GM19324 (cell line): Measurements from ENCODE around the gene NATD1.
A peak's percentile ranks its signal among the peaks of the same experiment; 100 is the strongest.

Experiments used
- ATAC-seq: cut with Tn5 transposase; IDR thresholded peaks from one replicate; pipeline ENCODE4 v1.9.1; 2021; ENCODE audit warnings: mild to moderate bottlenecking, moderate library complexity; ENCODE audit not compliant: unreplicated experiment, low FRiP score

Gene NATD1

DNA sequence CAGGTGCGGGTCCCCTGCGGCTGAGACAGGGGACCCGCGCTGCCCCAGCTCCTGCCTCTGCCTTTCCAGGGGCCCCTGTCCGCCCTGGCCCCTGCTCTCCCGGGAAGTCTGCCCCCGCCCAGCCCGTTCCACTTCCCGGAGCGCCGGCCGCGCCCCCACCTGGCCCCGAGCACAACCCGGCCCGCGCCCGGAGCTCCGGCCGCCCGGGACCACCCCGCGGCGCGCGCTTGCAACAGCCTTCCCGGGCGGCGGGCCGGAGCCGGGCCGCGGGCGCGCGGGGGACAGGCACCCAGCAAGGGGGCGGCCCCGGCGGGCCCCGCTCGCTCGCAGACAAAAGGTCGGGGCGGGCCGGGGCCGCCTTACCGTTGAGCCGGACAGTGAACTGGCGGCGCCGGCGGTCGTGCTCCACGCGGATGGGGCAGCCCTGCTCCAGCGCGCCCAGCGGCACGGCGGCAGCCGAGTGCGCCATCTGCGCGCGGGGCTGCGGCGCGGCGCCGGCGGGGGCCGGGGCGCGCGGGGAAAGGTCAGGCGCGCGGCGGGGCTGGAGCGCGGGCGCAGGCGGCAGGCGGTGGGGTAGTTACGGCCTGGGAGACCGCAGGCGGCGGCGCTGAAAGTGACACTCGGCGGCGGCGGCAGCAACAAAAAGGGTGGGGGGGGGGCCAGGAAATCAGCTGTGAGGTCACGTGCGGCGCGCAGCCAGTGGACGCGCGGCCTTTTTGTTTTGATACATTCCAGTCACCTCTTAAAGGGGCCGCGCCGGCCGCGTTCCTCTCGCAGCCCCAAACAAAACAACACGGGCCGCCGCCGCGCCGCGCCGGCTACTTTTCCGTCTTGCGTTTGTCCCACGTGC is at the start of gene NATD1:
TSS of gene NATD1 (minus strand) at position 615 of the 850 bp plus-strand sequence. CDS start at position 469, 146 bp downstream.
- ATAC-seq, result peak; percentile 61

GRCh38 chr17:21301593-21302550 is 48.7 kb upstream of the NATD1 start:
- ATAC-seq, result no peak

GRCh38 chr17:21300601-21301571 is 47.7 kb upstream of the NATD1 start:
- ATAC-seq, result no peak

DNA sequence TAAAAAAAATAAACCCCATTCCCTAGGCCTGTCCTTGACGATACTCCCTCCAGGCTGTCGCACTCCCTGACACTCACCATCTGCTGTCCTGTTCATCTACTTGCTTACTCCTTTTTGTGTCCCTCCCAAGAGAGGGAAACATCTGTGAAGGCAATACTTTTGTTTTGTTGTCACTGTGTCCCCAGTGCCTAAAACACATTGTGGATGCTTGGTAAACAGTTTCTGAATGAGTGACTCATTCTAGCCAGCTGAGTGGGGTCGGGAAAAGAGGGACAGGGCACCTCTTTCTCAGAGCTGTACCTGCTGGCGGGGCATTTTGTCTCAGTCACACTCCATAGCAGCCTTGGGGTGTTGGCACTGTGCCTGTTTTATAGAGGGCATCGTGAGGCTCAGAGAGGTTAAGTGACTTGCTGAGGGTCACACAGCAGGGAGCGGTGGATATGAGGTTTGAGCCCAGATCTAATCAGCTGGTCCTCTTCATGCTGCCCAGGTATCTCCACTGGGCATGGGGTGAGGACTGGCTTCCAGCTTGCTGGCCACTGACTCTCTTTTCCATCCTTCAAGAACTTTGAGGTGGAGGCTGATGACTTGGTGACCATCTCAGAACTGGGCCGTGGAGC is 46.9 kb upstream of the NATD1 start:
- ATAC-seq, result no peak

DNA sequence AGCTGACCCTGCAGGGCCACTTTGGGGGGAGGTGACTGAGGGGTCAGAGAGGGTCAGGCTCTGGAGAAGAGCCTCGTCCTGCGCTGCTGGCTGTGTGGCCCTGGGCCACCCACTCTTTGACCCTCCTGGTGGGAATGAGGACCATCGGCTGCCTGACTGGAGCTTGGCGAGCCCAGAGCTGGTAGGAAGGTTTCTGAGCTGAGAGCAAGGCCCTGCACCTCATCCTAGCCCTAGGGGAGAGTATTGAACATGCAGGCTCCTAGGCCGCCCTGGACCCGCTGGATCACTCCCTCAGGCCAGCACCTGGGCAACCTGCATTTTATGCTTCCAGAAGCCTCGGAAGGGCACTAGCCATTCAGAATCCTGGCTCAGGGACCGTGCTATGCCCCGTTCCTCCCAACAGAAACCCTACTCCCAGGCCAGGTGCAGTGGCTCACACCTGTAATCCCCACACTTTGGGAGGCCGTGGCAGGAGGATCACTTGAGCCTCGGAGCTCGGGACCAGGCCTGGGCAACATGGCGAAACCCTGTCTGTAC is 45.8 kb upstream of the NATD1 start:
- no peak for ATAC-seq

DNA sequence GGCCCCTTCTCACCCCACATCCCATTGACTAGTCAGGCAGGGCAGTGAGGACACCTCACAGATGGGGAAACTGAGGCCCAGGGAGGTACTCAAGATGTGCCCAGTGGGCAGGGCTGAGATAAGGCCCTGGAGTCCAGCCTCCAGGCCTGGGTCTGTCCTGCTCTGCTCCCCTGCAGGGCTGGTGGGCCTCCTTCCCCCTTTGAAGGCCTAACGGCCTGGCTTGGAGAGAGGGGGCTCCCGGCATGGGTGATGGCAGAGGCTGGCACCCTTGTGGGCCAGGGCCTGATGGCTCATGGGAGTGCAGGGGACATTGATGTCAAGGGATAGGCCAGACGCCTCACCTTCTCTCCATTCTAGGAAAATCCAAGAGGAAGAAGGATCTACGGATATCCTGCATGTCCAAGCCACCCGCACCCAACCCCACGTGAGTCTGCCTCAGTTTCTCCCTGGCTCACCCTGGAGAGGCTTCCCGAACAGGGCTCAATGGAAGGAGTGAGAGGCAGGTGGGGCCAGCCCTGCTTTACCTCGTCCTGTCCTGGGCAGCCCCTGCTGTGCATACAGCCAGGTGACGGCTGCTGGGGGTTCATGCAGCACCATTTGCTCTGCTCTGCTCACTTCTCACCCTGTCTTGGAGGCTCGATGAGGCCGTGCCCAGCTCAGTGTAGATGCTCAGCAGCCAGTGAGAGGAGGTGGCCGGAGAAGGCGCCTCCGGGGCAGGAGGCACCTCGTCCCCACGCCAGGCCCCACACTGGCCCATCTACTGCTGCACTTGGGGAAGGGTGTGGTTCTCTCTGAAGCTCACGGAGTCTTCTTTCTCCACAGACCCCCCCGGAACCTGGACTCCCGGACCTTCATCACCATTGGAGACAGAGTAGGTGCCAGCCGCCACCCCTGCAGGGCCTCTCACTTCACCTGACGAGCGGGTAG is 45.1 kb upstream of the NATD1 start:
- ATAC-seq, result no peak

- ATAC-seq, result no peak
Observed at GRCh38 chr17:21297597-21297996, 44.4 kb upstream of the NATD1 start.

DNA sequence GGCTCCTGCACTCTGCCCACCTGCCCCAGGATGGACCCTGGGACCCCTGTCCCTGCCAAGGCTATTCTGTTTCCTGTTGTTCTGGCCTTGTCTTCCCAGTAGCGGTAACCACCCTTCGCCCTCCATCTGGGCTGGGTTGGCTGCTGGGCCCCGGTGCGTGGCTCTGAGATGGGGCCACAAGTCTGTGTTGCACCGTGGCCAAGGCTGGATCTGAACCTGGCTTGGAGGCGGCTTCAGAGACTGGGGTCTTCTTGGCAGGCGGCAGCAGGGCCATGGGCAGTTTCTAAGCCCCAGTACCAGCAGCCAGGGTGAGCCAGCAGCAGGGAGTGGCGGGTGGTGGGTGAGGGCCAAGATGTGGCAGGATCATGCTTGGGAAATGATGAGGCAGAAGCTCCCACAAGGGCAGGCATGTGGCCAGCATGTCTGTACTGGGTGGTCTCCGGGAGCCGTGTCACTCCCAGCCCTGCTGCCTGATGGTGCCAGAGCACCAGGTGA is 43.9 kb upstream of the NATD1 start:
- ATAC-seq, result no peak

DNA sequence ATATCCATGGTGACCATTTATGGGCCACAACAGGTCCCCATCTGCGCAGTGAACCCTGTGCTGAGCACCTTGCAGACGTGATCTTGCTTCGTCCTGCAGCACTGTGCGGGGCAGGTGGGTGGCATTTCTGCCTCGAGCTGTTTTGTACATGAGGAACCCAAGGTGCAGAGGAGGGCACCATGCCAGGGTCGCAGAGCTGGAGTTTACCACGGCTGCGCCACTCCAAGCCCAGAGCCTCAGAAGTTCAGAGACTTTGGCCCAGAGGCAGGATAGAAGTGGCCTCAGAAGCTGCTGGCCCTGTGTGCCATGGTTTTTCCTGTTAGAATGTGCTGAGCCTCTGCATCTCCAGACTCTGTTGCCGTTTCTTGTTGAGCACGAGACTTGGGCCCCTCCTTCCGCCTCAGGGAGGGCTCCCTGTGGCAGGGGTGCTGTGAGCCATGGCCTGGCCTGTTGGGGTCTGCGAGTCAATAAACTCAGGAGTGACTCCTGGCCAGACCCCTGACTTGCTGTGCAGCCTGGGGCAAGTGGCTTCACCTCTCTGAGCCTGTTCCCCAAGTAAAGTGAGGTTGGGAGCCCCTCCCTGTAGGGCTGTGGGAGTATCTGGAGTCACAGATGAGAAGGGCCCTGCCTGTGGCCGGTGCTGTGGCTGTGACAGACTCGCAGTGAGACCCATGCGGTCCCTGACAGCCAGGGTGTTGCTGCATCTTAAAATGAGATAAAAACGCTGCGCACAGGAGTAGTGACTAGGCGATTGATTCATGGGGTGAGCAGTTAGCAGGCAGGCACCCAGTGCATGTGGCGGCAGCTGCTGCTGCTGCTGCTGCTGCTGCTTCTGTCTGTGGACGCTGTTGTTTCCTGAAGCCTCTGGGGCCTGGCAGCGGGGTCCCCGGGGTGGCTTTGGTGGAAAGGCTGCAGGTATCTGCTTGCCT is 43.2 kb upstream of the NATD1 start:
- ATAC-seq, result no peak

- ATAC-seq, result no peak
Observed at GRCh38 chr17:21295036-21295952, 42.1 kb upstream of the NATD1 start.

GRCh38 chr17:21294321-21295035 is 41.3 kb upstream of the NATD1 start:
- no peak for ATAC-seq

DNA sequence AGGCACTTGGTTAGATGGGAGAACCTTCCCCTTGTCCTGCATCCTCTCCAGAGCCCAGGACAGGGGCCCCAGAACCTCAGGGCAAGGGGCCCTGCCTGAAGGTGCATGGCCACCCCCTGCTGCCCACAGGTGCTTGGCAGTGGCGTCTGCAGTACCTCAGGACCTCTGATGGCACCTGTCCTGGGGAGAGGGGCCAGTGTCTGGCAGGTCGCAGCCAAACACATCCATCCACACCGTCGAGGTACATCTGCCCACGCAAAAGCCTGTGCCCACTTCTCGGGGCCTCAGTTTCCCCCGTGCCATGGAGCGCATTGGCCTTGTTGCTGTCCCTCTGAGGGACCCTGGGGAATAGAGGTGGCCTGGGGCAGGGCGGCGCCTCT is 40.6 kb upstream of the NATD1 start:
- ATAC-seq, result no peak

GRCh38 chr17:21292867-21293830 is 39.9 kb upstream of the NATD1 start:
- no peak for ATAC-seq

- no peak for ATAC-seq
Observed at GRCh38 chr17:21291862-21292261, 38.7 kb upstream of the NATD1 start.
